GM18502 (cell line): ENCODE results near the gene PREB.

ENCODE experiments used
- ATAC-seq: cut with Tn5 transposase; IDR thresholded peaks from one replicate; pipeline ENCODE4 v1.9.1; 2021; ENCODE audit warnings: mild to moderate bottlenecking; ENCODE audit not compliant: unreplicated experiment, poor library complexity

Gene PREB

DNA sequence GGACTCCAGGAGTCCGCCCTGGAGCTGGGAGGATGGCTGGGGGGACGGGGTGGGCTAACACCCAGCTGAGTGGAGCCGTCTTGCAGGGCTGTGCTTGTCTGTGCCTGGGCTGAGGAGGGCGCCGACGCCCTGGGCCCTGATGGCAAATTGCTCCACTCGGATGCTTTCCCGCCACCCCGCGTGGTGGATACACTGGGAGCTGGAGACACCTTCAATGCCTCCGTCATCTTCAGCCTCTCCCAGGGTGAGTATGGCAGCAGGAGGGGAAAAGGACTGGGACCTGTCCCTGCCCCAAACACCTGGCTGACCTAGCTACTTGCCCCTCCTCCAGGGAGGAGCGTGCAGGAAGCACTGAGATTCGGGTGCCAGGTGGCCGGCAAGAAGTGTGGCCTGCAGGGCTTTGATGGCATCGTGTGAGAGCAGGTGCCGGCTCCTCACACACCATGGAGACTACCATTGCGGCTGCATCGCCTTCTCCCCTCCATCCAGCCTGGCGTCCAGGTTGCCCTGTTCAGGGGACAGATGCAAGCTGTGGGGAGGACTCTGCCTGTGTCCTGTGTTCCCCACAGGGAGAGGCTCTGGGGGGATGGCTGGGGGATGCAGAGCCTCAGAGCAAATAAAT is 35.0 kb downstream of the PREB start:
- no peak for ATAC-seq

DNA sequence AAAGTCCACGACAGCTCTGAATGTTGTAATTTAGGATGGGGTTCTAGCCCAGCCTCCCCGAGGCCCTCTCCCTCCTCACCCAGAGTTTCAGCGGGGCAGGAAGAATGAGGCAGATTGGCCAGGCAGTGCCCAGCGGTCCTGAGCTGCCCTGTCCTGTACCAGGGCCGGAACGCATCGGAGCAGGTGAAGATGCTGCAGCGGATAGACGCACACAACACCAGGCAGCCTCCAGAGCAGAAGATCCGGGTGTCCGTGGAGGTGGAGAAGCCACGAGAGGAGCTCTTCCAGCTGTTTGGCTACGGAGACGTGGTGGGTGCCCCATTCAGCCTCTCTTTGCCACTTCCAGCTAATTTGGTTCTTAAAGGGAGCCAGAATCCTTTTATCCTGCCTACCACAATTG is 37.1 kb downstream of the PREB start:
- ATAC-seq: no peak

DNA sequence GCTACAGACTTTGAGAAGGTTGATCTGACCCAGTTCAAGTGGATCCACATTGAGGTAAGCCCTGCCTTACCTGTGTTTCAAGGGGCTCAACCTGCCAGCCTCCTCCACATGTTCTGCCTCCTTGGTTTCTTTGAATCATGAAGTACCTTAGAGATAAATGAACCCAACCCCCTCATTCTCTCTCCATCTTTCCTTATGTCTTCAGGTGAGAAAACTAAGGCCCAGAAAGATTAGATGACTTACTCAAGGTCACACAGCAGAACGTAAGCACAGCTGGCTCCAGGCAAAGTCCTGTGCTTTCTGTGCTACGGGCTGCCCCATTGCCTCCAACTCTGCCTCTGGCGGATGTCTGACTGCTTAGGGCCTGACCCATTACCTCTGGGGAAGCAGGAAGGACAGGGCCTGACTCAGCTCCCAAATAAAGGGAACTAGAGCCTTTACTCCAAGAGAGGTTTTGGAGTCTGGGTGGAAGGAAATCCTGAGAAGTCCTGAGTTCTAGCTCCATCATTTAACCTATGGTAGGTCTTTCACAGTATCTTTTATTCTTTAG is 37.6 kb downstream of the PREB start:
- no peak for ATAC-seq

DNA sequence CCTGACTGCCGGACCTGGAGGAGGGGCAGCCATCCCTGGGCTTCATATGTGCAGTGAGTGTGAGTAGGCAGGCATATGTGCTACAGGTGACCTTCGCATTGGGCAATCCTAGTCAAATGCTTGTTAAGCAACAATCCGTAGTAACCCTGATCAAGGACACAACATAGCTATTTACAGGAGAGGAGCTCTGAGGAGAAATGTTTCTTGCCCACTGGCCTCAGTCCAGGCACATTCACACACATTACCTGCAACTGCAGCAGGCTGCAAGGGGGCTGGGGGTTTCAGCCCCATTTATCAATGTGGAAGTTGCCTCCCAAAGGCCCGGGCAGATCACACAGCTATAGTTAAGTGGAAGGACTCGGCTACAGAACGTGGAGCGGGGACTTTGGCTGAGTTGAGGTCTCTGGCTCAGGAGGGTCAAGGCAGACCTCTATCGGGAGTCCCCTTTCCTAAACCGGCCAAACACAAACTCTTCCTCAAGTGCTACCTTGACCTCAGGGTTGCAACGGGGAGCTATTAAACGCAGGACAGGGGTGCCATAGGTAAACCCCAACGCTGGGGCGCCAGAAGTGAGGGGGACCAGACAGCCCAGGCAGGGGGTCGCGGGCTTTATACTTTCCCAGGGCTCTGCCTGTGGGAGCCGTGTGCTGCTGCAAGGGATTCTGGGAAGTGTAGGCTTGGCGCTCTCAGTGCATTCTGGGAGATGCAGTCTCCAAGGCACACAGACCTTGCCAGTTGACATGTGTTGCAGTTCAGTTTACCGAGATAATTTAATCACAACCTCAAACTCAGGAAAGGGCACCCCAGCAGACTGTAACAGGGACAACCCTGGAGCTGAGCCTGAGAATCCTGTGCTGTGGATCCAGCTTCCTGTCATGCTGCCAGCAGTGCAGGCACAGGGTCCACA is 38.4 kb downstream of the PREB start:
- ATAC-seq: no peak

DNA sequence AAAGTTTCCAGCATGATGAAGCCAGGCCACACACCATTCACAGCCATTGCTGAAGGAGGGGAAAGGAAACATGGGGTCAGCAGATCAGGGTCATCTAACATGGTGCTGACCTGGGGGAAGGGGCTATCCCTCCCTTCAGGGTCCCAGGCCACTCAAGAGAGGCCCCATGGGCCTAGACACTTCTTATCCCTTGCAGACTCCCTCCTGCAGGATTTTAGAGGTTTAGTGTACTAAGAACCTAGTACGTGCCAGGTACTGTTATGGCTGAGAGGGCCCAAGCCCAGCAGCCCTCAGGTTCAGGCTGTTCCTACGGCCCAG is 39.0 kb downstream of the PREB start:
- ATAC-seq: no peak

DNA sequence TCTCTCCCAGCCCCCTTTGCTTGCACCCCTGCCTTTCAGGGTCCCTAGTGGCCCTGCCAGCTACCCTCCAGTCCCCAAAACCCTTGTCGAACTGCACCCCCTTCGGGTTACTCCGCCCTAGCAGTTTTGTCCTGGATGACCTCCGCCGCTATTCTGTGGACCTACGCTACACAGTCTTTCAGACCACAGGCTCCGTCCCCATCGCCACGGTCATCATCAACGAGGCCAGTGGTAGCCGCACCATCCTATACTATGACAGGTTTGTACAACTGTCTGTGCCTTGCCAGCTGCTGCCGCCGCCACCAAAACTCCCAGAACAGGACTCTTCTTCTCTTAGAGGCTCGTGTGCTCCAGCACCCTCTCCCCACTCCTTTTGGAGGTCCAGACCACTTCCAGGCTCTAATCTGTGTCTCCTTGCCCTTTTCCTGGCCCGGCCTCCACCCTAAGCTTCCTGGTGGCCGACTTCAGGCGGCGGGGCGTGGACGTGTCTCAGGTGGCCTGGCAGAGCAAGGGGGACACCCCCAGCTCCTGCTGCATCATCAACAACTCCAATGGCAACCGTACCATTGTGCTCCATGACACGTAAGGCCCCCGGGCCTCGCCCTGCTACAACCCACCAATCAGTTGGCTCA is 40.0 kb downstream of the PREB start:
- no peak for ATAC-seq

DNA sequence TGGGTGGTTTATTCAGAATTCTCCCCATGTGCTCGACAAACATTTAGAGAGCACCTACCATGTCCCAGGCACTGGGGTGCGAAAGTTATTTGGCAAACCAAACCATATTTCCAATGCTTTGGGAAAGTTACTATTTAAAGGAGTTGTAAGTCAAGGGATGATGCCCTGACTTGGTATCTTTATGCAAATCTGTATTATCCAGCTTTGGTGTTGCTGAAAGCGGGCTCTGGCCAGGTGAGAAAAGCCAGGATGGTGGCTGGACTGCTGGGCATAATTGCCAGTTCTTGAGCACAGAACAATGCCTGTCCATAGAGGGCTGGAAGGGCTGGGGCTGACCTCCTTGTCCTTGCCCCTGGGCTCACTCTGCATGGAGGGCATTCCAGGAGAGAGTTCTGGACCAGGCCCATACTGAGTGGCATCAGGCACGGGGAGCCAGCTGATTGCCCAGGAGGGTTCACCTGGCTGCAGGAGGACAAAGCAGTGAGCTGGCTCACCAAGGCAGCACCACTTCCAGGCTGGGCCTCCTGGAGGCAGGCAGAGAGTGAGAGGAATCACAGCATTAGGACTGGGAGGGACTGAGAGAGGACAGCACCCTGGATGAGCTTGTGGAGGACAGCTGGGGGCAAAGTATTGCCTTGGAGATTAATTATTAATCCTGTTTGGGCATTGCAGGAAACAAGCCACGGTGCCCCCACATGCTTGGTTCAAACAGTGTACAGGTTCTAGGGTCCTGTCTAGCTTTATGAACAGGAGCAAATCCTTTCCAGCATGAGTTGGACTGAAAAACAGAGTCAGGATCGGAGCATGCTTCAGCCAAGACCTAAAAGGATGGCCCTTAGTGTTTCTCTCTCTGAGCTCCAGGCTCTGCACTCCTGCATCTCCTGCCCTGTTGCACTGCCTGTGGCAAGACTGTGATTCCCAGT is 40.7 kb downstream of the PREB start:
- no peak for ATAC-seq

DNA sequence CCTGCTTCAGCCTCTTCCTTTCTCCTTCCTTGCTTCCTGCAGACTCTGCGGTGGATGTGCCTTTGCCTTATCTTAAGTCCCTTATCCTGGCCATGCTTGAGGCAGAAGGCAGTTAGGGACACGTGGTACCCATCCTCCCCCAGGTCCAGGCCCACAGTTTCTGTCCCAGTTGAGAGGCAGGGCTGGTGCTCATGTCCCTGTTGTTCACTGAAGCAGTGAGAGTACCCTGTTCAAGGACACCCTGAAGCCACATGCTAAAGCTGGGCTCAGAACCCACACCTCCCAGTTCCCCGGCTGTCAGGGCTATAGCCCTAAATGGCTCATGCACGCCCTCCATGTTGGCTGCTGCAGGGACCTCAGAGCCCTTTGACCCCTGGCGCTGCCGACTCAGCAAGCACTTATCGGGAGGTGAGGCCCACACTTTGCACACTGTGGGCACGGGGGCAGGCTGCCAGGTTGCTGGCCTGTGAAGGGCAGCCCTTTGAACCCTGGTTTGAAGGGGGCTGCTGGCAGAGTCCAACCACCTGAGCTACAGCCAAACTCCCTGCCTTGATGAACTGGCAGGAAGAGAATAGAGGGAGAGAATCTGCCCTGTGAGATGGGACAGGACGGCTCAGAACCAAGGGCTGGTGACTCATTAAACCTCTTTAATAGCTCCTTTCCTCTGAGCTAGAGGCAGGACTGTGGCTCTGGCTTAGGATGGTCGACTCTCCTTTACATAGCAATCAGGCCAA is 41.6 kb downstream of the PREB start:
- no peak for ATAC-seq

DNA sequence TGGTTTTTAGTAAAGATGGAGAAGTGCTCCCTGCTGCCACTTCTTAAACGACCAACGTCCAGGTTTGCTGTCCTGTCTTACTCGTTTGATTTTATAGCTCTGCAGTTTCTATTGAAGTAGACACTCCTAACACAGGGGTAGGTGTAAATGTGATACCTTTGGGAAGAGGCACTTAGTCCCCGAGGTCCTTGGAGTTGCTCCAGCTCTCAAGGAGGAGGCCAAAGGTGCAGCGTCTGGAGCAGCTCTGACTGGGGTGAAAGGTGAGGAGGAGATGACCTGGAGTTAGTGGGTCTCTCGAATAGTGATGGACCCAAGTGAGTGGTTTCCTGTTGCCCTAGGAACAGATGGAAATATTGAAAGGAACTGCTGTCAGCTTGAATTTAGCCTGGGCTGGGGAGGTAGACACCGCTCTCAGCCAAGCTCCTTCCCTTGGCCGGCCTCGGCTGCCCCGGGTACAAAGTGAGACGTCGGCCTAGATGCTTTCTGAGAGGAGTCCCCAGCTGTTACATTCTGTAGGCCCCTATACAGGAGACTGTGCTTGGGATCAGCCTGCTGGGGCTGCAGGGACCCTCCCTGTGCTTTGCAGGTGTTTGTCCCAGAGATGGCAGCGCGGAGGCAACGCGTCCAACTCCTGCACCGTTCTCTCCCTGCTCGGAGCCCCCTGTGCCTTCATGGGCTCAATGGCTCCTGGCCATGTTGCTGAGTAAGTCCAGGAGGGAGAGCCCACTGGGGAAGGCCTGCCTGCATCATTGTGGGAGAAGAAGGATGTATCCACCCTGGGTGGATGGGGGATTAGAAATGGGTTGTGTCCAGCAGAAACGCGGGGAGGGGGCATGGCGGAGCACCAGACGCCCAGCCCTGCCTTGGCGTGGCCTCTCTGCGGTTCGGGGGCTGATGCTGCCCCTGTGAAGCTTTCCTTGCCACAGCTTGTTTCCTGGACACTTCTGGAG is 42.4 kb downstream of the PREB start:
- no peak for ATAC-seq

DNA sequence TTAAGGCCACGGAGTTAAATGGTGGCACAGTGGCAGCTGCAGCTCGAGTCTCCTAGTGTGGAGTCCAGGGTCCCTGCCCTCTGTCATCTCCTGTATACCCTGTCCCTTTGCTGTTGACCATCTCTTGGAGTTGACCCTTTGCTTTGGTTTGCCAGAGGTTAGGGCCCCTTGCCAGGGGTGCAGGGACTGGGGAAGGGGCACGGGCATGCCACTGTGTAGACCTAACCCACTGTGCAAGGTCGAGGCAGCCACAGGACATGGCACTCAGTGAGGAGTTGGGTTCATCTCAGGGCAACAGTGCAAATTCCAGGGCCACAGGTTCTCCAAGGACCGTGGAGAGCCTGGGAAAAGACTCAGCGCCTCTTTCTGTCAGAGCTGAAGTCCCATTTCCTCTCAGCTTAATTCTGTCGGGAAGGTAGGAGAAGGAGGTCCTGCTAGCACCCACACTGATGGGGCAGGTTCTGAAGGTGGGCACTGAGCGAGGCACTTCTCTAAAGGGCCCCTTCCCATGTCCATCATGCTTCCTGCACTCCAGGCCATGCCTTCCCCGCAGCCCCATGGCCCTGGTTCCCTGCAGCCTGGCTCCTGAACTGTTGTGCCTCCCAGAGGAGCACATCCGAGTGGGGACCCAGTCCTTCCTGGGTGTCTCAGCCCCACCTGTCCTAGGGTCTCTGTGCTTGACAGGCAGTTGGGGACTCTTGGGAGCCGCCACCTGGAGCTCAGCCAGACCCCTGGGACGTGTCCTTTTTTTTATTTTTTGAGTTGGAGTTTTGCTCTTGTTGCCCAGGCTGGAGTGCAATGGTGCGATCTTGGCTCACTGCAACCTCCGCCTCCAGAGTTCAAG is 45.1 kb downstream of the PREB start:
- ATAC-seq: no peak

DNA sequence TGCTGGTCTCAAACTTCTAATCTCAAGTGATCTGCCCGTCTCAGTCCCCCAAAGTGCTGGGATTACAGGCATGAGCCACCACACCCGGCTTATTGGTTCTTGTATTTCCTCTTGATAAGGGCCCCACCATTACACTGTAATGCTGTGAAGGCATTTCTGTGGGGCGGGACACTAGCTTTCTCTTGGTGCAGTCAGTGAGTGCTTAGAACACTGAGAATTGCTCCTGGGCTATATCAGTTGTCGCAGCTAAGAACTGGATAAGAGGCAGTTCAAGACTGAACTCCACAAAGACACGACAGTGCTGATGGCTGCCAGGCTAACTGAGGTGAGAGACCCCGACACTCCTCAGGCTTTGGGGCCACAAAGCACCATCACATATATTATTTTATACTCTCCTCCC is 45.8 kb downstream of the PREB start:
- ATAC-seq: no peak

DNA sequence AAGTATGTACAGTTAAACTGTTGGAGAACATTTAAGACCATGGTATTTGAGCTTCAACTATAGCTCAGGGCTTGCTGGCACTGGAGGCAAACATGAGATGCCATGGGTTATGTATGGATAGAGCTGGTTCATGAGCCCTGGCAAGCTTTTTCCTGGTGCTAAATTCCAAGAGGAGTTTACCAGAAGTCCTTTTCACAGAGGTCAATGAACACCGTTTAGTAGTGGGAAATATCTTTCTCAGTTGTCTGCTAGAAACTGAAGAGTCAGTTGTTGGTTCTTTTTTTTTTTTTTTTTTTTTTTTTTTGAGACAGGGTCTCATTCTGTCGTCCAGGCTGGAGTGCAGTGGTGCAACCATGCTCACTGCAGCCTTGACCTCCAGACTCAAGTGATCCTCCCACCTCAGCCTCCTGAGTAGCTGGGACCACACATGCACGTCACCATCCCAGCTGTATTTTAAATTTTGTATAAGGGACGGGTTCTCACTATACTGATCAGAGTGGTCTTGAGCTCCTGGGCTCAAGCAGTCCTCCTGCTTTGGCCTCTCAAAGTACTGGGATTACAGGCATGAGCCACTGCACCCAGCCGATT is 46.5 kb downstream of the PREB start:
- no peak for ATAC-seq

DNA sequence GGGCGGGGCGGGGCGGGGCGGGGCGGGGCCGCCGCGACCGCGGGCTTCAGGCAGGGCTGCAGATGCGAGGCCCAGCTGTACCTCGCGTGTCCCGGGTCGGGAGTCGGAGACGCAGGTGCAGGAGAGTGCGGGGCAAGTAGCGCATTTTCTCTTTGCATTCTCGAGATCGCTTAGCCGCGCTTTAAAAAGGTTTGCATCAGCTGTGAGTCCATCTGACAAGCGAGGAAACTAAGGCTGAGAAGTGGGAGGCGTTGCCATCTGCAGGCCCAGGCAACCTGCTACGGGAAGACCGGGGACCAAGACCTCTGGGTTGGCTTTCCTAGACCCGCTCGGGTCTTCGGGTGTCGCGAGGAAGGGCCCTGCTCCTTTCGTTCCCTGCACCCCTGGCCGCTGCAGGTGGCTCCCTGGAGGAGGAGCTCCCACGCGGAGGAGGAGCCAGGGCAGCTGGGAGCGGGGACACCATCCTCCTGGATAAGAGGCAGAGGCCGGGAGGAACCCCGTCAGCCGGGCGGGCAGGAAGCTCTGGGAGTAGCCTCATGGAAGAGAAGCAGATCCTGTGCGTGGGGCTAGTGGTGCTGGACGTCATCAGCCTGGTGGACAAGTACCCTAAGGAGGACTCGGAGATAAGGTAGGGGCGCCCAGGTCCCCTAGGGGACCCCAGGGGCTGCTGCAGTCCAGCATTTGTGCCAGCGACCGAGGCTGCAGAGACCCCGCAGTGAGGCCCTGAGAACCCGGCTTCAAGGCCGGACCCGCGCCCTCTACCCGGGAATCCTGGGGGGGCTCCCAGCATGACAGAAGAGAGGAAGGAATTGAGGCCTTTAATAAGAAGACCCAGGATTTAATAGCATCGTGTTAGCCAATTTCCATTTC is 47.5 kb downstream of the PREB start, which contains the start of gene KHK:
Gene KHK (plus strand): TSS at position 49 of the 870 bp plus-strand sequence. CDS start 488 bp downstream, at position 537.
- peak; percentile 5 for ATAC-seq

DNA sequence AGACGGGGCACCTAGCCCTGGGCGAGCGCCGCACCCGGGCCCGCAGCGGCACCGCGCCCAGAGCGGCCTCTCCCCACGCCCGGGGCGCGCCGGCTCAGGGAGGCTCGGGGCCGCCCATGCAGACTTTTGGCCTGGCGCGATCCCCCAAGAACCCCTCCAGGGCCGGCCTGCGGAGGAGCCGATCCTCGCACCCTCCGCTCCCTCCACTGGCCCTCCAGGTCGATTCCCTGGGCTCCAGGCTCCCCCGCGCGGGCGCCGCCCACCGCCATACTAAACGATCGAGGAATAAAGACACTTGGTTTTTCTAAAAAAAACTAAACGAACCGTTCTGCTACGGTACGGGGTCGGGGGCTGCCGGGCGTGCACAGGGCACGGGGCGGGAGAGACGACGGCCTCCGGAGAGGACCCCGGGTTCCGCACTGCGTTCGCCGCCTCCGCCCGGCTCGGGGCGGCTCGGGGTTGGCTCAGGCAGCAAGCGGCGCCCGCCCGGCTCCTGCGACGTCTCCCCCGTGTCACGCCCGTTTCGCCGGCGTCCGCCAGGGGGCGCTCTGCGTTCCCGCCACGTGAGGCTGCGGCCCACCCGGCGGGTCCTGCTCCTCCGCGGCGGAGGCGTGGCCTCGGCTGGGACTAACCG is 48.2 kb downstream of the PREB start:
- ATAC-seq: peak; percentile 81

DNA sequence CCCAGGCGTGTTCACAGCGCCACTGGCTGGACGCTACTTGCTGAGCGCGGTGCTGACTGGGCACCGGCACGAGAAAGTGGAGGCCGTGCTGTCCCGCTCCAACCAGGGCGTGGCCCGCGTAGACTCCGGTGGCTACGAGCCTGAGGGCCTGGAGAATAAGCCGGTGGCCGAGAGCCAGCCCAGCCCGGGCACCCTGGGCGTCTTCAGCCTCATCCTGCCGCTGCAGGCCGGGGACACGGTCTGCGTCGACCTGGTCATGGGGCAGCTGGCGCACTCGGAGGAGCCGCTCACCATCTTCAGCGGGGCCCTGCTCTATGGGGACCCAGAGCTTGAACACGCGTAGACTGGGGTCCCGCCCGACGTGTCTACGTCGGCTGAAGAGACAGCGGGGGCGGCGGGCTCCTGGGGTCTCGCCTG is 48.8 kb downstream of the PREB start:
- no peak for ATAC-seq
